Upper lobe of right lung (tissue), 1 donor: ENCODE data around the gene RUNDC3A. TPM values are rescaled to one million over a fixed set of nuclear protein-coding genes. Genes with fewer than 3 reads are reported as not detected.

Experiments used
- ATAC-seq: fragments of 200-7000 bp; cut with Tn5 transposase; one replicate; pipeline ENCODE4 v1.9.1; 2020; ENCODE audit warnings: mild to moderate bottlenecking, moderate library complexity
- DNase-seq: peaks from one replicate; pipeline ENCODE4 v3.0.0-alpha.2; 2020
- H3K27ac ChIP-seq: fragments of 200-600 bp; one replicate; pipeline ENCODE4 v1.8.0; 2022
- H3K27me3 ChIP-seq: fragments of 200-600 bp; one replicate; pipeline ENCODE4 v1.8.0; 2022; ENCODE audit warnings: mild to moderate bottlenecking
- H3K36me3 ChIP-seq: fragments of 200-600 bp; one replicate; pipeline ENCODE4 v1.8.0; 2022
- H3K4me1 ChIP-seq: fragments of 200-600 bp; one replicate; pipeline ENCODE4 v1.8.0; 2022
- H3K4me3 ChIP-seq: fragments of 200-600 bp; one replicate; pipeline ENCODE4 v1.8.0; 2022; ENCODE audit warnings: mild to moderate bottlenecking
- H3K9me3 ChIP-seq: fragments of 200-600 bp; one replicate; pipeline ENCODE4 v1.8.0; 2022
- CTCF ChIP-seq: fragments of 200-600 bp; IDR thresholded peaks from one replicate; pipeline ENCODE4 v1.8.0; 2022; ENCODE audit warnings: antibody characterized with exemption
- intact Hi-C: fragments of 100-400 bp; cut with DNase I; formaldehyde crosslinking; loops from one replicate; pipeline ENCODE4 v1.11.0; 2022
- long read RNA-seq: library from polyadenylated mRNA; unstranded; transcript quantifications from one replicate; pipeline ENCODE4 v2.0.0, GENCODE V29; 2021
- total RNA-seq: library from RNA; stranded (reverse); fragmentation: NEBNext Ultra II Directional; extraction: Animal tissue kit (Norgen Biotek cat#: 25700); gene quantifications from one replicate; pipeline ENCODE4 v1.2.1, GENCODE V29; 2021
- donor health status: DM: no; HTN: yes; CAD: no; lungs with severe emphysema.

The RUNDC3A gene
- total RNA-seq = 0.32 TPM
- long read RNA-seq = 0 reads

GRCh38 chr17:44308320-44308818, at the start of gene RUNDC3A:
TSS of gene RUNDC3A (plus strand) at chr17:44308601. CDS start at chr17:44308833, 232 bp downstream.
- no peak within 1 kb of the TSS for H3K27ac ChIP-seq
- TF ChIP-seq CTCF = no peak
- intact Hi-C loops = no loop called here
- H3K27me3 ChIP-seq = peaks cover 15% of the 10 kb centered on the region
- H3K9me3 ChIP-seq = no peaks in the 10 kb centered on the region
- ATAC-seq (peak; percentile 94), DNase-seq (peak; percentile 91)
- peaks cover 19% of the 10 kb centered on the region for H3K4me1 ChIP-seq
- H3K36me3 ChIP-seq = no peaks in the 10 kb centered on the region
- H3K4me3 ChIP-seq = peak within 1 kb of the TSS; percentile 51

- Histone ChIP-seq H3K4me1 (no peaks in the 10 kb centered on the region), H3K27me3 (no peaks in the 10 kb centered on the region), H3K27ac (no peak overlapping the region), H3K9me3 (no peaks in the 10 kb centered on the region), H3K36me3 (no peaks in the 10 kb centered on the region), H3K4me3 (no peak overlapping the region)
- DNase-seq (no peak), ATAC-seq (no peak)
- no peak for TF ChIP-seq CTCF
- intact Hi-C loops = no loop called here
Measured at GRCh38 chr17:44258811-44259351, 49.5 kb upstream of the RUNDC3A start.

- Histone ChIP-seq H3K4me1 (no peaks in the 10 kb centered on the region), H3K27me3 (no peaks in the 10 kb centered on the region), H3K27ac (no peak overlapping the region), H3K4me3 (no peak overlapping the region), H3K36me3 (no peaks in the 10 kb centered on the region), H3K9me3 (no peaks in the 10 kb centered on the region)
- ATAC-seq = no peak
- intact Hi-C loops = no loop called here
- DNase-seq = no peak
- no peak for TF ChIP-seq CTCF
Measured at GRCh38 chr17:44260296-44260695, 48.1 kb upstream of the RUNDC3A start.

- Histone ChIP-seq H3K27ac (no peak overlapping the region), H3K9me3 (no peaks in the 10 kb centered on the region), H3K4me3 (no peak overlapping the region), H3K36me3 (no peaks in the 10 kb centered on the region), H3K4me1 (no peaks in the 10 kb centered on the region), H3K27me3 (no peaks in the 10 kb centered on the region)
- ATAC-seq (no peak), DNase-seq (no peak)
- intact Hi-C loops = no loop called here
- TF ChIP-seq CTCF = no peak
Measured at GRCh38 chr17:44262654-44263225, 45.7 kb upstream of the RUNDC3A start.

GRCh38 chr17:44263345-44263902, 45.0 kb upstream of the RUNDC3A start:
- Histone ChIP-seq H3K27ac (no peak overlapping the region), H3K4me1 (no peaks in the 10 kb centered on the region), H3K4me3 (no peak overlapping the region), H3K36me3 (no peaks in the 10 kb centered on the region), H3K27me3 (no peaks in the 10 kb centered on the region), H3K9me3 (no peaks in the 10 kb centered on the region)
- no peak for TF ChIP-seq CTCF
- ATAC-seq (no peak), DNase-seq (no peak)
- intact Hi-C loops = no loop called here
